ENCODE results near the gene BICRA.
A peak's percentile ranks its signal among the peaks of the same experiment; 100 is the strongest.

BICRA gene

DNA sequence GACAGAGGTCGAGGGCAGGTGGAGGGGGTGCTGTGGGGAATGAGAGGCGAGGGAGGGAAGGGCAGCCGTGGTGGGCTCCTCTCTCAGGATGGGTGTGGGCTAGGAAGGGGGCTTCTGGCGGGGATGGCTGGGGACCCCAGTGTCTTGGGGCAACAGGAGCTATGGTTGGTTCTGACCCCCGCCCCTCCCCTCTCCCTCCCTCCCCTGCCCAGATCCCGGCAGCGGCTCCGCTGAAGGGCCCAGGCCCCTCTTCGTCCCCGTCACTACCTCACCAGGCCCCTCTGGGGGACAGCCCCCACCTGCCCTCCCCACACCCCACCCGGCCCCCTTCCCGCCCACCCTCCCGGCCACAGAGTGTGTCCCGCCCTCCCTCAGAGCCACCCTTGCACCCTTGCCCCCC is 85.0 kb downstream of the BICRA start:
- TF ChIP-seq POLR2A (IDR thresholded peaks at IDR 0.05; ENCODE audit: low read depth, low read length) = no peak
- no peak for FAIRE-seq
- DNase-seq (ENCODE audit: insufficient read length, low spot score) = no peak

DNA sequence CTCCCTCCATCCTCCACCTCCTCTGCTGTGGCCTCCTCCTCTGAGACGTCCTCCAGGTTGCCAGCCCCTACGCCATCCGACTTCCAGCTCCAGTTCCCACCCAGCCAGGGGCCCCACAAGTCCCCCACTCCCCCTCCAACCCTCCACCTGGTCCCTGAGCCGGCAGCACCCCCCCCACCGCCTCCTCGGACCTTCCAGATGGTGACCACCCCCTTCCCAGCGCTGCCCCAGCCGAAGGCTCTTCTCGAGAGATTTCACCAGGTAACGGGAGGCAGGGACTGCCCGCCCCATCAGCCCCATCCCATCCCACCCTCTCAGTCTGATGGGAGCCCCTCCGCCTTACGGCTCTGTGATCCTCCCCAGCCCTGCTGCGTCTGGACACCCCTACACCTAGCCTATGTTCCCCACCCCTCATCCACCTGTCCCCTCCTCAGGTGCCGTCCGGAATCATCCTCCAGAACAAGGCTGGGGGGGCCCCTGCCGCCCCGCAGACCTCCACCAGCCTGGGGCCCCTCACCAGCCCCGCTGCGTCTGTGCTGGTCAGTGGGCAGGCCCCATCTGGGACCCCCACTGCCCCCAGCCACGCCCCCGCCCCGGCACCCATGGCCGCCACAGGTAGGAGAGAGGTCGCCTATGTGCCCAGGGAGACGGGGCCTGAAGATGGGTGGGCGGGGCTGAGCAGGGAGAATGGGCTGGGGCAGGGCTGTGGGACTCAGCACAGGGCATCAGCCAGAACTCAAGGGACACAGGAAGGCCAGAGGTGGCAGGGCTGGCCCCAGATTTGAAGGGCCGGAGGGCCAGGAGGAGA is 85.7 kb downstream of the BICRA start:
- TF ChIP-seq POLR2A (IDR thresholded peaks at IDR 0.05; ENCODE audit: low read depth, low read length) = no peak
- DNase-seq (ENCODE audit: insufficient read length, low spot score) (no peak), FAIRE-seq (no peak)

DNA sequence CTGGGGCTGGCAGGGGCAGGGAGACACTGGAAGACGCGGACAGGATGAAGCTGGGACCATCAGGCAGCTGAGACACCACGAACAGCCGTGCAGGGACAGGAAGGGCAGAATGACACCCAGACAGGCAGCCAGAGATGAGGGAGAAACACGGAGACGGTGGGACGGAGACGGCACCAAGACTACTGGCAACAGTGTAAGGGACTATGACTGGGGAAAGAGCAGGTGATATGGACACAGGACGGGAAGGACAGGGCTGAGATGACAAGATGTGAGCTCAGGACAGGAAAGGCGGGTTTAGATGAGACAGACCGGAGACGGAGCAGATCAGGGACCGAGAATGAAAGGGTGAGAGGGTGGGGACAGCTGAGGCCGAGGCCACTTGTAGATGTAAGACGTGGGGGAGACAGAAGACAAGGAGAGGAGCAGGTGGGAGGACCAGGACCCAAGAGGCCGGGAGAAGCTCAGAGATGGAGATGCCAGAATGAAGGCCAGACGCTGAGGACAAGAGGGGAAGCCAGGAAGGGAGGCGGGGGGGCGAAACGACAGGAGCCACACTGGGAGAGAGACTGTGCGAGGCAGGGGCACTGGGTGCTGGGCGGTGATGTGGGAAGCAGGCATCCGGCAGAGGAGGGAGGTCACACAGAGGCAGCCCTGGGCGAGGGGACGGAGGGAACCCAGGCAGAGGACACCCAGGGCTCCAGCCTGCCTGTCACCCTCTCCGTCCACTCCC is 86.8 kb downstream of the BICRA start:
- FAIRE-seq = no peak
- TF ChIP-seq POLR2A (IDR thresholded peaks at IDR 0.05; ENCODE audit: low read depth, low read length) = no peak
- DNase-seq (ENCODE audit: insufficient read length, low spot score) = no peak

DNA sequence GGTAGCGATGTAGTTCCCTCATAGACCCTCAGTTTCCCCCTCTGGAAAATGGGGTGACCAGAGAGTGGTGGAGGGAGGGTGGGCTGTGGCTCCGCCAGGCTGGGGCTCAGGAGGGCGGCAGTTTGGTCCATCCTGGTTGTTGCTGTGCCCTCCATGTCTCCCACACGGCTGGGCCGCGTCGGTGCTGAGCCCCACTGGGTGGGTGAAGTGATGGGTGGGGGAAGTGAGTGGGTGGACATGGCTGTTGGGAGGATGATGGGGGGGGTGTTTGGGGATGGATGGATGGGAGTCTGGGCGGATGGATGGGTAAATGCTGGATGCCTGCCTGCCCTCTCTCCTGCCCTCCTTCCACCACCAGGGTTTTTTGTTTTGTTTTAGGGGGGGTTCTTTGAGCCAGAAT is 87.7 kb downstream of the BICRA start:
- no peak for TF ChIP-seq POLR2A (IDR thresholded peaks at IDR 0.05; ENCODE audit: low read depth, low read length)
- FAIRE-seq = no peak

DNA sequence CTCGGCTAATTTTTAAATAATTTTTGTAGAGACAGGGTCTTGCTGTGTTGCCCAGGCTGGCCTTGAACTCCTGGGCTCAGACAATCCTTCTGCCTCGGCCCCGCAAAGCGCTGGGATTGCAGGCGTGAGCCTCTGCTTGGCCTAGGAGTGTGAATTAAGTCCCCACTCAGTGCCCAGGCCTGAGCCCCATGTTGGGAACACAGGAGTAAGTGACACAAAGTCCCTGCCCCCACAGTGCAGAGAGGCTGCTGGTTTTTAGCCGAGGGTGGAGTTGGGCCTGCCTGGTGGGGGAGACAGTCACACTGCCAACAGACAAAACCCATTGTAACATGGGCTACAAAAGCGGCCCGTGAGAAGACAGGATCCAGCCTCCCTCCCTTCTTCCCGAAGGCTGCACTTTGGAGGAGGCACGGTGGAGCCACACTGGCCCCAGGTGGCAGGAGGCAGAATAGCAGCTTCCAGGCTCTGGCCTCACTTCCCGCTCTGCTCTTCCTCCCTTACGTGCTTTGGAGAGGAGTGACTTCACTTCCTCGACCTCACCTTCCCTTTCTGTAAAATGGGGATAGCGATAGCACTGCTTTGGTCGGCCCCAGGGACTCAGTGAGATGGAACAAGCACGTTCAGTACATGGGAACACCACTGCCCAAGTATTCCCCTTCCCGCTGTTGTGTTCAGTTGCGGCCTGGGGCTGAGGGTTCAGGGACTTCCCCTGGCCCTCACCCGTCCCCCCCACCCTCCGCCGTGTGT is 89.1 kb downstream of the BICRA start:
- TF ChIP-seq POLR2A (IDR thresholded peaks at IDR 0.05; ENCODE audit: low read depth, low read length) = no peak
- peak; percentile 80 for DNase-seq (ENCODE audit: insufficient read length, low spot score)
- peak; percentile 92 for FAIRE-seq

More for the DNA sequence above, 87.7 kb downstream of the BICRA start:
- no peak for DNase-seq (ENCODE audit: insufficient read length, low spot score)

- DNase-seq (ENCODE audit: insufficient read length, low spot score) (no peak), FAIRE-seq (no peak)
- TF ChIP-seq POLR2A (IDR thresholded peaks at IDR 0.05; ENCODE audit: low read depth, low read length) = no peak
Observed at GRCh38 chr19:47698631-47699359, 89.9 kb downstream of the BICRA start.

- peak; percentile 68 for DNase-seq (ENCODE audit: insufficient read length, low spot score)
Observed at GRCh38 chr19:47699360-47699917, 90.5 kb downstream of the BICRA start.

GRCh38 chr19:47700934-47701716 is 92.2 kb downstream of the BICRA start:
- DNase-seq (ENCODE audit: insufficient read length, low spot score) = no peak
- no peak for TF ChIP-seq POLR2A (IDR thresholded peaks at IDR 0.05; ENCODE audit: low read depth, low read length)
- no peak for FAIRE-seq

More at GRCh38 chr19:47699360-47699917, 90.5 kb downstream of the BICRA start:
- TF ChIP-seq POLR2A (IDR thresholded peaks at IDR 0.05; ENCODE audit: low read depth, low read length) = no peak
- FAIRE-seq = no peak

- no peak for FAIRE-seq
- no peak for TF ChIP-seq POLR2A (IDR thresholded peaks at IDR 0.05; ENCODE audit: low read depth, low read length)
- DNase-seq (ENCODE audit: insufficient read length, low spot score) = no peak
Observed at GRCh38 chr19:47701717-47702552, 93.0 kb downstream of the BICRA start.

- no peak for FAIRE-seq
- DNase-seq (ENCODE audit: insufficient read length, low spot score) = no peak
- no peak for TF ChIP-seq POLR2A (IDR thresholded peaks at IDR 0.05; ENCODE audit: low read depth, low read length)
Observed at GRCh38 chr19:47702671-47703070, 93.7 kb downstream of the BICRA start.

DNA sequence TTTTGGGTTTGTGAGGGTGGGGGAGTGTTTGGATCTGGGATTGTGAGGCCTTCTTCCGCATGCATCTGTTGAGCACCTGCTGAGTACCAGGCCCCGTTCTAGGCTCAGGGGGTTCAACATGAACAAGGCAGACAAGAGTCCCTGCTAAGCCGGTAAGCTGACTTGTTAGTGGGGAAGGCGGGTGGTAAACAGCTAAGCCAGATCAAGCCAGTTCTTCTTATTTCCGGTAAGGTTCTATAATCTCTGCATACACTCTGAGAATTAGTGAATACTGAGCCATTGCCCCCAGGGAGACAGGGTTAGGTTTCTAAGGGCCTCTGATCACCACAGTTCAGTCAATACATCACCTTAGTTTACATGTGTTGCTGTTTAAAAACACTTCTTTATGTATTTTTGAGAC is 94.4 kb downstream of the BICRA start:
- FAIRE-seq = no peak

GRCh38 chr19:47704024-47704423 is 95.1 kb downstream of the BICRA start:
- FAIRE-seq (no peak), DNase-seq (ENCODE audit: insufficient read length, low spot score) (no peak)

More for the DNA sequence above, 94.4 kb downstream of the BICRA start:
- no peak for TF ChIP-seq POLR2A (IDR thresholded peaks at IDR 0.05; ENCODE audit: low read depth, low read length)
- no peak for DNase-seq (ENCODE audit: insufficient read length, low spot score)

More at GRCh38 chr19:47704024-47704423, 95.1 kb downstream of the BICRA start:
- no peak for TF ChIP-seq POLR2A (IDR thresholded peaks at IDR 0.05; ENCODE audit: low read depth, low read length)

Measured in H54 (cell line).